ENCODE data around the gene CDC26. TPM values are rescaled to one million over a fixed set of nuclear protein-coding genes. Genes with fewer than 3 reads are reported as not detected.

Gene CDC26
- total RNA-seq, 1 experiment from 2014 or later, result 51.6 TPM

GRCh38 chr9:113293285-113293878 is 18.0 kb upstream of the CDC26 start:
- TF ChIP-seq CTCF (IDR thresholded peaks at IDR 0.05; ENCODE audit: unreplicated experiment), result no peak
- peaks cover 54% of the 10 kb centered on the region for H3K36me3 Mint-ChIP-seq (ENCODE audit: insufficient read depth, unreplicated experiment)
- intact Hi-C loops (cut with micrococcal nuclease), result no loop called here
- ChIA-PET POLR2A (no interaction called here), CTCF (no interaction called here)
- H3K9me3 Mint-ChIP-seq (ENCODE audit: unreplicated experiment), result no peaks in the 10 kb centered on the region
- H3K27me3 Mint-ChIP-seq (ENCODE audit: insufficient read depth, unreplicated experiment), result no peaks in the 10 kb centered on the region
- BruUV-seq (replicated peaks), result no TSS peak
- H3K4me3 Mint-ChIP-seq (ENCODE audit: unreplicated experiment), result no peak overlapping the region
- no peak for DNase-seq (ENCODE audit: unreplicated experiment)
- H3K4me1 Mint-ChIP-seq (ENCODE audit: insufficient read depth, unreplicated experiment), result no peaks in the 10 kb centered on the region
- H3K27ac Mint-ChIP-seq (ENCODE audit: low read depth, unreplicated experiment), result no peak overlapping the region

GRCh38 chr9:113290052-113290607 is 14.8 kb upstream of the CDC26 start:
- Mint-ChIP-seq H3K27ac (ENCODE audit: low read depth, unreplicated experiment) (peak overlapping the region; percentile 6), H3K27me3 (ENCODE audit: insufficient read depth, unreplicated experiment) (no peaks in the 10 kb centered on the region), H3K9me3 (ENCODE audit: unreplicated experiment) (no peaks in the 10 kb centered on the region), H3K4me1 (ENCODE audit: insufficient read depth, unreplicated experiment) (no peaks in the 10 kb centered on the region), H3K36me3 (ENCODE audit: insufficient read depth, unreplicated experiment) (peaks cover 85% of the 10 kb centered on the region), H3K4me3 (ENCODE audit: unreplicated experiment) (no peak overlapping the region)
- TF ChIP-seq CTCF (IDR thresholded peaks at IDR 0.05; ENCODE audit: unreplicated experiment), result no peak
- no TSS peak for BruUV-seq (replicated peaks)
- ChIA-PET CTCF (interaction anchor here (0.6 to 1.3 kb wide), 8 partner anchors 15 to 1126 kb away, joined by 3 to 5 read pairs (median 3); no protein-coding TSS in a partner anchor), POLR2A (no interaction called here)
- no peak for DNase-seq (ENCODE audit: unreplicated experiment)
- intact Hi-C loops (cut with micrococcal nuclease), result no loop called here

GRCh38 chr9:113289091-113289490 is 13.7 kb upstream of the CDC26 start:
- Mint-ChIP-seq H3K36me3 (ENCODE audit: insufficient read depth, unreplicated experiment) (peaks cover 96% of the 10 kb centered on the region), H3K27ac (ENCODE audit: low read depth, unreplicated experiment) (no peak overlapping the region), H3K27me3 (ENCODE audit: insufficient read depth, unreplicated experiment) (no peaks in the 10 kb centered on the region), H3K4me1 (ENCODE audit: insufficient read depth, unreplicated experiment) (no peaks in the 10 kb centered on the region), H3K4me3 (ENCODE audit: unreplicated experiment) (no peak overlapping the region), H3K9me3 (ENCODE audit: unreplicated experiment) (no peaks in the 10 kb centered on the region)
- ChIA-PET CTCF (interaction anchor here (1.2 kb wide), 1 partner anchor 113 kb away, joined by 3 read pairs; no protein-coding TSS in a partner anchor), POLR2A (no interaction called here)
- intact Hi-C loops (cut with micrococcal nuclease), result no loop called here
- BruUV-seq (replicated peaks), result no TSS peak
- no peak for TF ChIP-seq CTCF (IDR thresholded peaks at IDR 0.05; ENCODE audit: unreplicated experiment)
- no peak for DNase-seq (ENCODE audit: unreplicated experiment)

- ChIA-PET POLR2A (interaction anchor here (0.9 kb wide), 1 partner anchor 1539 kb away, joined by 3 read pairs; no protein-coding TSS in a partner anchor), CTCF (interaction anchor here (0.6 to 1.1 kb wide), 3 partner anchors 29 to 428 kb away, joined by 3 to 5 read pairs (median 4); no protein-coding TSS in a partner anchor)
- Mint-ChIP-seq H3K36me3 (ENCODE audit: insufficient read depth, unreplicated experiment) (peaks cover 87% of the 10 kb centered on the region), H3K4me1 (ENCODE audit: insufficient read depth, unreplicated experiment) (peaks cover 9% of the 10 kb centered on the region), H3K4me3 (ENCODE audit: unreplicated experiment) (no peak overlapping the region), H3K27me3 (ENCODE audit: insufficient read depth, unreplicated experiment) (no peaks in the 10 kb centered on the region), H3K9me3 (ENCODE audit: unreplicated experiment) (no peaks in the 10 kb centered on the region), H3K27ac (ENCODE audit: low read depth, unreplicated experiment) (peak overlapping the region; percentile 27)
- BruUV-seq (replicated peaks), result no TSS peak
- intact Hi-C loops (cut with micrococcal nuclease), result no loop called here
- no peak for TF ChIP-seq CTCF (IDR thresholded peaks at IDR 0.05; ENCODE audit: unreplicated experiment)
- no peak for DNase-seq (ENCODE audit: unreplicated experiment)
Observed at GRCh38 chr9:113281356-113281755, 6.0 kb upstream of the CDC26 start.

Measured in MCF 10A (cell line).